Measurements from ENCODE around the gene ABCC11.
A peak's percentile ranks its signal among the peaks of the same experiment; 100 is the strongest.

ABCC11 gene

DNA sequence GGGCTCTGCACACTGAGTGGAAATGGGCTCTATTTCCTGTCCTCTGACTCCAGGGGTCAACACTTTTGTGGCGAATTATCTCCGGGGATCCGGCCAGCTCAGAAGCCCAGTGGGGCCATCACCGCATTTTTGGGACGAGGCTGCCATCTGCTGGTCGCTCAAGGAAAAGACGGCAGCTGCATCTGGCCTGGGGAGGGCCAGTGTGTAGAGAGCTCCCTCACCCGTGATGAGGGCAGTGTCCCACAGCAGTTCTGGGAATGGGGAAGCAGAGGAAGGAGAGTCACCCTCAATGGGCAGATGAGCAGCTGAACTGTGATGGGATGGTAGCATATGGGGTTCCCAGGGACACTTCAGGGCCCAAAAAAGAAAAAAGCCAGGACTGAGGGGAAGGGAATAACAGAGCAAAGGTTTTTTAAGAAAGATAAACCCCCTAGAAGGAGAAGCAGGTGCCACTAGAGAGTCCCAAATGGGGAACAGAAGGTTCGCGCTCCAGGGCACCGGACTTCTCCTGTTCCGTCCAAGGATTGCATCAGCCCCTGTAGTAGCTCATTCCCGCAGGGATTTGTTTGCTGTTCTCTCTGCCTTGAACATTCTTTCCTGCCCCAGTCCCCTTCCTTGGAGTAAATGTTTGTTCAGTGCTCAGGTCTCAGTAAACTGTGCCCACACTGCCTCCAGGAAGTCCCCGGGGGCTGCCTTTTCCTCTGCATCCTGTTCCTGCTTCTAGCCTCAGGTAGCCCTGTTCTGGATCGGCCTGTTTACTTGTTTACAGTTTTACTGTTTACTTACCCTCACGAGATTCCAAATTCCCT lies 82.2 kb downstream of the ABCC11 start:
- peak; percentile 63 to 65 for DNase-seq (ENCODE audit: low read depth in 2 of 2)

DNA sequence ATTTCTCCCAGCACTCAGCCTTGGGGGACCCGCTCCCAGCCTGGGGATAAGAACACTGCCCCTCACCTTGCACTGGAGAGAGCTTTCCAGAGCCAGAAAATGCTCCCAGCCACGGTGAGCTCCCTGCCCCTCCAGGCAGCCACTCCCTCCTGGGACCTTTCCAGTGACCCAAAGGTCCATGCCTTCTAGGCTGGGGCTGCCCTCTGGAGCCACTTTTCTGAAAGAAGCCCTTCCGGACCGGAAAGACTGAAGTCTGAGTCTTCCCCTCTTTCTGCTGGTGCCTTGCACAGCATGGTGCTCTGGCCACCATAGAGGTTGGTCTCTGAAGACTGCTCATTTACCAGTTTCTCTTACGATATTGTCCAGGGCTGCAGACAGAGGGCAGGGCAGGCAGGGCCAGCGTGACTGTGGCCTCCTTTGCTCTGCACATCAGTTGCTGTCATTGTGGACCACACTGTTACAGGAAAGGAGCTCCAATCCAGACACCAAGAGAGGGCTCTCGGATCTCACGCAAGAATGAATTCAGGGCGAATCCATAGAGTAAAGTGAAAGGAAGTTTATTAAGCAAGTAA lies 84.4 kb downstream of the ABCC11 start:
- DNase-seq (ENCODE audit: low read depth in 2 of 2): no peak

DNA sequence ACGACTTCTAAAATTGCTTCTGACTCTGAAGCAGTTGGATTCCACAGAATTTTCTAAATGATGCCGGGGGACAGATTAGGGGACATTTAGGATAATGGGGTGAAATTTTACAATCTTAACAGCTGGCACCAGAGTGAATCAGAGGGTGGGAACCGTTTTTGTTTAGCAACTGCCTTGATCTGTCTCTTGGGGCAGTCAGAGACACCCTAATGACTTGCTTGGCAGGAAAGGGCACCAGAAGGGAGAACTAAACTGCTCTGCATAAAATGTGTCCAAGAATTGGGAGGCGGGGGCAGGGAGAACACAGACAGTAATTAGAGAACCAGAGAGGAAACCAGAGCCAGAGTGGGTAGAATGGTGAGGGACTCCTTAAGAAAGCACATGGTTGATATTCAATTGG lies 85.4 kb downstream of the ABCC11 start:
- DNase-seq (ENCODE audit: low read depth in 2 of 2): no peak

- no peak for DNase-seq (ENCODE audit: low read depth in 2 of 2)
Observed at GRCh38 chr16:48160575-48160974, 86.8 kb downstream of the ABCC11 start.

DNA sequence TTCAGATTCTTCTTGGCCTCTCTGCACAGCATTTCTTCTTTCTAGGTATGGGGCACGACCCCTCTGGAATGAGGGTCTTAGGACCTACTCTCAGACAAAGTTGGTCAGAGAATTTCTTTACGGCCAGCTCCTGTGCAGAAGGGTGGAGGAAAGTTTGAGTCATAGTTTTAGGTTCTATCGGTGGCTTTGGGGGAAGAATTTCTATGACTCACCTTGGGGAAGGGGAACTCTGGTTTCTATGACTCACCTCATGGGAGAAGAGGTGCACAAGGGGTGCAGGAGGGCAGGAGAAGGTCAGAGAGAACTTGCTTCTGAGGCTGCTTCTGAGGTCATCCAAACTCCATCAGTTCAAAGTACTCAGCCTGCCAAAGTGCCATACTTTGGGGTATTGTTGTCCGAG lies 89.0 kb downstream of the ABCC11 start:
- DNase-seq (ENCODE audit: low read depth in 2 of 2): peak in 1 of 2 donors; percentile 8

- no peak for DNase-seq (ENCODE audit: low read depth in 2 of 2)
Observed at GRCh38 chr16:48157794-48158193, 89.5 kb downstream of the ABCC11 start.

DNA sequence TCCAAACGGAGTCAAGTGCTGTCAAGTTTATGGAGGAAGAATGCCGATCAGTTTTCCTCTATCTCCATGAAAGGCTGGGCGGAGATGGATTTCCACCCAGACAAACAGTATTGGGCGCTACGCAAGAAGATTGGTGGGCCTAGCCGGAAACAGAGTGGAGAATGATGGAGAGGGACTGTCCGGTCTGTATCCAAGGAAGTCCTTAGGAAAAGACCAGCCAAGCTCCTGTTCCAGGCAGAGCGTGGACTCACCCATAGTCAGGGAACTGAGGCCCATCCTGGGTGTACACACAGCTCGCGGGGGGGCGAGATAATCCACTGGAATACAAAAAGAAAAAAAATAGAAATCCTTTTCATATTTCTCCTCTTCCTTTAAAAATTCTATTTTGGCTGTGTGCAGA lies 90.0 kb downstream of the ABCC11 start:
- DNase-seq (ENCODE audit: low read depth in 2 of 2): no peak

DNA sequence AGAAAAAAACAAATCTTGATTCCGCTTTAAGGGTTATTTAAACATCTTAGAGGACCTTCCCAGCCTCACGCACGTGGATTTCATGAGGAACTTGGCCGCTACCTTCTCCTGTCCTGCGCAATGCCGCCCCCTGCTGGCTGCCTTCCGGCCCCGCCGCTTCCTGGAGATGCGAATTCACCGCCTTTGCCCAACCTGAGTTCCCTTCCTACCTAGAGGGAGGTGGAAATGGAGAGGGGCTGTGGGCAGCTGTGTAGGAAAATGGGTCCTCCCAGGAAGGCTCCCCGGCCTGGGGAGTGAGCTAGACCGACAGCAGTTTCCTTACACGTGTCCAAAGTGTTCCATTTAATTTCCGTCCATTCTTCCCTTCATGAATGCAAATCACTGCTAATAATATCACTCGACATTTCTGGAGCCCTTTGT lies 90.5 kb downstream of the ABCC11 start:
- DNase-seq (ENCODE audit: low read depth in 2 of 2): peak; percentile 85 to 88

GRCh38 chr16:48155926-48156789 lies 91.2 kb downstream of the ABCC11 start, which contains the start of gene ABCC12:
Gene ABCC12, minus strand, starts transcription at chr16:48155993. Its CDS starts 9,569 bp downstream, at chr16:48146424.
- no peak for DNase-seq (ENCODE audit: low read depth in 2 of 2)

DNA sequence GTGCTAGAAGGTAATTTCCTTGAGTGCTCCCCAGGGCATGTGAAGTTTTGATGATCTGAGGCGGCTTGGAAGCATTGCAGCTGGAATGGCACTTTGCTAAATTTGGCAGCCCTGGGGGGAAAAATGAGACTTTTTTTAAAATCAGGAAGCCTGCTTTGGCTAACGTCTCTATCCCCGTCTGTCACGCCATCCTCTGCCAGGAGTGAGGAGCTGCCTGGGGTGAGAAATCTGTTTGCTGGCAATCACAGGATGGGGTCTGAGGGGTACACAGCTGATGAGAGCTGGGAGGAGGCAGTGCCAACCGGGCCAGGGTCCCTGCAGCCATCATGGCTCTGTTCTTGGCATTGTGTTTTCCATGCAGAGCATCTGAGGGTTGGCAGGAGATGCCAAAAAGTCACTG lies 93.6 kb downstream of the ABCC11 start:
- no peak for DNase-seq (ENCODE audit: low read depth in 2 of 2)

DNA sequence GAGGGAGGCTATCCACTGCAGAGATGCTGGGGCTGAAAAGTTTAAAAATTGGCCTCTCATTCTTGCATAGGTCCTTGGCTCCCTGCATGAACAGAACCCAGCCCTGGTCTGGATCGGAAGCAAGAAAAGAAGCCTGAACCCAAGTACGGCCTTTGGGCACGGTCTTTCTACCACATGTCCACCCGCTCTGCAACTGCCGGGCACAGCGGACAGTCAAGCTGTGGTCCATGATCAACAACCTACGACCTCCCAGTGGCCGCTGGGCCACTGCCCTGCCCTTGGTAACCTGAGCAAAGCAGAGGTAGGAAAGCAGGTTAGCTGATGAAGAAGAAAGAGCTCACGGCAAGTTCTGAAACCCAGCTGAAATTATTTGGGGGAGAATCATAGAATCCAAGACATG lies 95.1 kb downstream of the ABCC11 start:
- DNase-seq (ENCODE audit: low read depth in 2 of 2): no peak

DNA sequence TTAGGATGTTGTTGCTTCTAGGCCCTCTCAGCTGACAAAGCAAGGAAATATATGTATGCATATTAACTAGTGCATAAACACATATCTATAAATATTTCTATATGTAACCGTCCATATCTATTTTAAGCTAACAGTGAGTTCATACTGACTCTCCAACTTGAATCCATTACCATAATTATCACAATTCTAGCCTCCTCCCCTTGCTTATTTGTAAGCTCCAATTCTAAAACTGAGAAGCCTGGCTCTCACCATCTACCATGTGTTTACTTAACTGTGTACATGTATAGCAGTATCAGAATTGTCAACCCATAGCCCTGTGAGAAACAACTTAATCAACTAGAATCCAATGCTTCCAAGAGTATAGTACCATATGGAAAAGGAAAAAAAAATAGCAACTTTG lies 96.6 kb downstream of the ABCC11 start:
- no peak for DNase-seq (ENCODE audit: low read depth in 2 of 2)

DNA sequence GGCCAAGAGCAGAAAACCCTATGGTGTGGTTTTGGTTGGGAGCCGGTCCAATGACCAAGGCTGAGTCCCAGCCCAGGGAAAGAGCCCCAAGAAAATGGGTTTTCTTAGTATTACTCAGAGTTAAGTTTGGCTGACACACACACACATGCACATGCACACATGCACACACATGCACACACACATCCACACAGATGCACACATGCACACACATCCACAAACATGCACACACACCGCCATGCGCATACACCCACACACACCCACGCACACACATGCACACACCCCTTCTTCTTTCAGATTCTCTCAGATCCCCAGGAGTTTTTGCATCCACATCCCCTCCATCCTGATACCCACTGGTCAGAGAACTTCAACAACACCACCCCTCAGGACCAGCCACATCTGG lies 100.6 kb downstream of the ABCC11 start:
- DNase-seq (ENCODE audit: low read depth in 2 of 2): no peak

DNA sequence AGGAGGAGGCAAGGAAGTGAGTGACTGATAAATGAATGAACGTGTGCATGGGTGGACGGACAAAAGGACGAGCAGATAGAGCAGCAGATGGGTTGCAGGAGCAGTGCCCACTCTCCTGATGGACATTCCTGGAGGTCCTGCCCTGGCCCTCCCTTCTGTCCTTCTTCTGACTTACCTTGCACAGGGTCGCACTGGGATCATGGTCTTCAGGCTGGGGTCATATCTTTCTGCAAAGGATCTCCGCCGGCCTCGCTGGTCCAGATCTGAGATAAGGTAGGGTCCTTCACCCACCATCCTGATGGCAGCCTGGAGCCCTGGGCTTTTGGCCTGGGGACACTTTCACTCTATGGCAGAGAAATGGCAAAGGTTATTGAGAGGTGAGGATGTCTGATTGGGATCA lies 101.2 kb downstream of the ABCC11 start:
- no peak for DNase-seq (ENCODE audit: low read depth in 2 of 2)

GRCh38 chr16:48143812-48144368 lies 103.4 kb downstream of the ABCC11 start:
- no peak for DNase-seq (ENCODE audit: low read depth in 2 of 2)

- DNase-seq (ENCODE audit: low read depth in 2 of 2): no peak
Observed at GRCh38 chr16:48140821-48141220, 106.5 kb downstream of the ABCC11 start.

DNA sequence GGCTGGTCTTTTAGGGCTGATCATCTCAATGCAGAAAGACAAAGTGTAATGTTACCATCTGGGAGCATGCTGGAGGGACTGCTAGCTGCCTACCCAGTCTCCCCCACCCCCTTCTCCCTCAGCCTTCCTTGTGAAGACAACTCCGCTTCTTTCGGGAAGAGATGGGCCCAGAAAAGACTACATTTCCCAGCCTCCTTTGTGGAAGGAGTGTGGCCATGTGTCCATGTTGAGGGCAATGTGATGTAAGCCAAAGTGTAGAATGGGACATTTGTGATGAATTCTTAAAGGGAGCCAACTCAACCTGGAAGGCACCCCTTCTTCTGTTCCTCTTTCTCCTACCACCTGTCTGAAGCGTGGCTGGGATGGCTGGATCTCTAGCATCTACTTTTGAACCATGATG lies 107.8 kb downstream of the ABCC11 start:
- no peak for DNase-seq (ENCODE audit: low read depth in 2 of 2)

DNA sequence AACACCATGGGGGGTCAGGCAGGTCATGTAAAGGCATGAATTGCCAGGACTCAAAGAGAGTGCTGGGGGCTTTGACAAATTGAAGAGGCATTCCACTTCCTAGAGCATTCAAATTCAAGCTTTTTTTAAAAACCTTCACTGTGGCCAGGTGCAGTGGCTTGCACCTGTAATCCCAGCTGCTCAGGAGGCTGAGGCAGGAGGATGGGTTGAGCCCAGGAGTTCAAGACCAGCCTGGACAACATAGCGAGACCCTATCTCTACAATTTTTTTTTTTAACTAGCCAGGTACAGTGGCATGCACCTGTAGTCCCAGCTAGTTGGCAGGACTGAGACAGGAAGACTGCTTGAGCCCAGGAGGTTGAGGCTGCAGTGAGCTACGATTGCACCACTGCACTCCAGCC lies 108.8 kb downstream of the ABCC11 start:
- DNase-seq (ENCODE audit: low read depth in 2 of 2): no peak

- DNase-seq (ENCODE audit: low read depth in 2 of 2): no peak
Observed at GRCh38 chr16:48137822-48138221, 109.5 kb downstream of the ABCC11 start.

DNA sequence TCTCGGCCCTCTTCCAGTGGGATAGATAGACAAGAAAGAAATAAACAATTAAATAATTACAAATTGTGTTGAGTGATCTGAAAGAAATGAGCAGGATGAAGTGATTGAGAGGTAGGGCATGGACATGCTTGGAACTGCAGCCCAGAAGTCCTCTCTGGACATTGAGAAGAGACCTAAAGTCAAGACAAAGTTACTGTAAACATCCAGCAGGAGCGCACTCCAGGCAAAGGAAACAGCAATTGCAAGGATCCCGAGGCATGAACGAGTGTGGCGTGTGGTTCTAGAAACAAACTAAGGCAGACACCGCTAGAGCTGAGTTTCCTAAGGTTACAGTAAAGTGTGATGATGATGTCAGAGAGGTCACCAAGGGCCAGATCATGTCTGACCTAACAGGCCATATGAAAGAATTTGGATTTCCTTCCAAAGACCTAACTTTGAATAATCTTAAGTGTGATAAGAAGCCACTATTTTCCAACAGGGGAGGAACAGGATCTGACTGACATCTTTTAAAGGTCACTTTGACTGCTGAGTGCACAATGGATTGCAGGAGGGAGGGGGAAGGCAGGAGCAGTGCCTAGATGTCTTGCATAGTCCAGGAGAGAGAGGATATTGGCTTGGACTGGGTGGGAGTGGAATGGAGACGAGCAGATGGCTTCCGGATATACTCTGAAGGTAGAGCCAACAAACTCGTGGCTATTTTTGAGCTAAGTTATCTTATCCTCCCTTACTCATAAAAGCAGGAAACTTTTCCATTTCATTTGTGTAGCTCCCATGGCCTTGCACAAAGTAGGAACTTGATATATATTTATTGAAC lies 110.6 kb downstream of the ABCC11 start:
- no peak for DNase-seq (ENCODE audit: low read depth in 2 of 2)

- DNase-seq (ENCODE audit: low read depth in 2 of 2): no peak
Observed at GRCh38 chr16:48133455-48134211, 113.7 kb downstream of the ABCC11 start.

Measured in stimulated activated CD4-positive, alpha-beta T cell treated with anti-CD3 and anti-CD28 coated beads, Interleukin-1b, Interleukin-23, amount 100 ng/mL, for 4 hours (primary cell).